ENCODE measurements around the gene RALGAPA2.

DNA sequence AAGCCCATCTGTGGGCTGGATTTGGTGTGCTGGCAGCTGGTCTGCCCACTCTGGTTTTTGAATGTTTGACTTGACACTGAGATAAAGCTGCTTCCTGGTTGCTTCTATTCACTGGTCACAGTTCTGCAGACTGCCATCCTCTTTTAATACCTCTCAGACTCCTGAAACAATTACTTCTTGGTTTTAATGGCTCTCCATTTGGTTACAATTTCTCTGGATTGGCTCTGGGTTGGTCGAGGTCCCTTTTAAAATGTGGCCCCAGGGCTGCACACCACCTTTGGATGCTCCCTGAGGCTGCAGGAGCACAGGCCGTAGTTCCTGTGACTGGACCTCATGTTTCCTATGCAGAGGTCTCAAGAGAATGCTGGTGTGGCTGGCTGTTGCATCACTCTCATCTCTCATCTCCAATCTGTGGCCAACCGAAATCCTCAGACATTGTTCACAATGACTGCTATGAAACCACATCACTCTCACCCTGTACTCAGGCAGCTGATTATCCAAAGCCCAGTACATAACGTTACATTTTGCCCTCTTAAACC, 246.0 kb downstream of the RALGAPA2 start:
- TF ChIP-seq, protein P1, sequence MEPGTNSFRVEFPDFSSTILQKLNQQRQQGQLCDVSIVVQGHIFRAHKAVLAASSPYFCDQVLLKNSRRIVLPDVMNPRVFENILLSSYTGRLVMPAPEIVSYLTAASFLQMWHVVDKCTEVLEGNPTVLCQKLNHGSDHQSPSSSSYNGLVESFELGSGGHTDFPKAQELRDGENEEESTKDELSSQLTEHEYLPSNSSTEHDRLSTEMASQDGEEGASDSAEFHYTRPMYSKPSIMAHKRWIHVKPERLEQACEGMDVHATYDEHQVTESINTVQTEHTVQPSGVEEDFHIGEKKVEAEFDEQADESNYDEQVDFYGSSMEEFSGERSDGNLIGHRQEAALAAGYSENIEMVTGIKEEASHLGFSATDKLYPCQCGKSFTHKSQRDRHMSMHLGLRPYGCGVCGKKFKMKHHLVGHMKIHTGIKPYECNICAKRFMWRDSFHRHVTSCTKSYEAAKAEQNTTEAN (CRISPR knock-in tag; IDR thresholded peaks at IDR 0.05), result no peak
- TF ChIP-seq, protein P2, sequence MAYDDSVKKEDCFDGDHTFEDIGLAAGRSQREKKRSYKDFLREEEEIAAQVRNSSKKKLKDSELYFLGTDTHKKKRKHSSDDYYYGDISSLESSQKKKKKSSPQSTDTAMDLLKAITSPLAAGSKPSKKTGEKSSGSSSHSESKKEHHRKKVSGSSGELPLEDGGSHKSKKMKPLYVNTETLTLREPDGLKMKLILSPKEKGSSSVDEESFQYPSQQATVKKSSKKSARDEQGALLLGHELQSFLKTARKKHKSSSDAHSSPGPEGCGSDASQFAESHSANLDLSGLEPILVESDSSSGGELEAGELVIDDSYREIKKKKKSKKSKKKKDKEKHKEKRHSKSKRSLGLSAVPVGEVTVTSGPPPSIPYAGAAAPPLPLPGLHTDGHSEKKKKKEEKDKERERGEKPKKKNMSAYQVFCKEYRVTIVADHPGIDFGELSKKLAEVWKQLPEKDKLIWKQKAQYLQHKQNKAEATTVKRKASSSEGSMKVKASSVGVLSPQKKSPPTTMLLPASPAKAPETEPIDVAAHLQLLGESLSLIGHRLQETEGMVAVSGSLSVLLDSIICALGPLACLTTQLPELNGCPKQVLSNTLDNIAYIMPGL (CRISPR knock-in tag; IDR thresholded peaks at IDR 0.05), result no peak
- TF ChIP-seq, protein P3, sequence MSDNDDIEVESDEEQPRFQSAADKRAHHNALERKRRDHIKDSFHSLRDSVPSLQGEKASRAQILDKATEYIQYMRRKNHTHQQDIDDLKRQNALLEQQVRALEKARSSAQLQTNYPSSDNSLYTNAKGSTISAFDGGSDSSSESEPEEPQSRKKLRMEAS (CRISPR knock-in tag; IDR thresholded peaks at IDR 0.05), result no peak
- TF ChIP-seq, protein P4, sequence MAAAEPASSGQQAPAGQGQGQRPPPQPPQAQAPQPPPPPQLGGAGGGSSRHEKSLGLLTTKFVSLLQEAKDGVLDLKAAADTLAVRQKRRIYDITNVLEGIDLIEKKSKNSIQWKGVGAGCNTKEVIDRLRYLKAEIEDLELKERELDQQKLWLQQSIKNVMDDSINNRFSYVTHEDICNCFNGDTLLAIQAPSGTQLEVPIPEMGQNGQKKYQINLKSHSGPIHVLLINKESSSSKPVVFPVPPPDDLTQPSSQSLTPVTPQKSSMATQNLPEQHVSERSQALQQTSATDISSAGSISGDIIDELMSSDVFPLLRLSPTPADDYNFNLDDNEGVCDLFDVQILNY (CRISPR knock-in tag; IDR thresholded peaks at IDR 0.05), result no peak
- TF ChIP-seq SP1 (CRISPR knock-in tag; conservative IDR thresholded peaks at IDR 0.05), result no peak
- TF ChIP-seq ESRRA (CRISPR knock-in tag; IDR thresholded peaks at IDR 0.05; ENCODE audit: borderline replicate concordance), result no peak
- TF ChIP-seq, protein P5, sequence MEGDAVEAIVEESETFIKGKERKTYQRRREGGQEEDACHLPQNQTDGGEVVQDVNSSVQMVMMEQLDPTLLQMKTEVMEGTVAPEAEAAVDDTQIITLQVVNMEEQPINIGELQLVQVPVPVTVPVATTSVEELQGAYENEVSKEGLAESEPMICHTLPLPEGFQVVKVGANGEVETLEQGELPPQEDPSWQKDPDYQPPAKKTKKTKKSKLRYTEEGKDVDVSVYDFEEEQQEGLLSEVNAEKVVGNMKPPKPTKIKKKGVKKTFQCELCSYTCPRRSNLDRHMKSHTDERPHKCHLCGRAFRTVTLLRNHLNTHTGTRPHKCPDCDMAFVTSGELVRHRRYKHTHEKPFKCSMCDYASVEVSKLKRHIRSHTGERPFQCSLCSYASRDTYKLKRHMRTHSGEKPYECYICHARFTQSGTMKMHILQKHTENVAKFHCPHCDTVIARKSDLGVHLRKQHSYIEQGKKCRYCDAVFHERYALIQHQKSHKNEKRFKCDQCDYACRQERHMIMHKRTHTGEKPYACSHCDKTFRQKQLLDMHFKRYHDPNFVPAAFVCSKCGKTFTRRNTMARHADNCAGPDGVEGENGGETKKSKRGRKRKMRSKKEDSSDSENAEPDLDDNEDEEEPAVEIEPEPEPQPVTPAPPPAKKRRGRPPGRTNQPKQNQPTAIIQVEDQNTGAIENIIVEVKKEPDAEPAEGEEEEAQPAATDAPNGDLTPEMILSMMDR (IDR thresholded peaks at IDR 0.05), result no peak
- TF ChIP-seq, protein P6, sequence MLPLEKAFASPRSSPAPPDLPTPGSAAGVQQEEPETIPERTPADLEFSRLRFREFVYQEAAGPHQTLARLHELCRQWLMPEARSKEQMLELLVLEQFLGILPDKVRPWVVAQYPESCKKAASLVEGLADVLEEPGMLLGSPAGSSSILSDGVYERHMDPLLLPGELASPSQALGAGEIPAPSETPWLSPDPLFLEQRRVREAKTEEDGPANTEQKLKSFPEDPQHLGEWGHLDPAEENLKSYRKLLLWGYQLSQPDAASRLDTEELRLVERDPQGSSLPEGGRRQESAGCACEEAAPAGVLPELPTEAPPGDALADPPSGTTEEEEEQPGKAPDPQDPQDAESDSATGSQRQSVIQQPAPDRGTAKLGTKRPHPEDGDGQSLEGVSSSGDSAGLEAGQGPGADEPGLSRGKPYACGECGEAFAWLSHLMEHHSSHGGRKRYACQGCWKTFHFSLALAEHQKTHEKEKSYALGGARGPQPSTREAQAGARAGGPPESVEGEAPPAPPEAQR (CRISPR knock-in tag; IDR thresholded peaks at IDR 0.05), result no peak
